KG1 (cell line): Measurements from ENCODE around the gene TOMM20.
"Not testable (repeated sequence)": the region's sequence is repeated elsewhere in the genome, so short reads cannot be mapped to it uniquely, and the experiment has no call there.

Experiments used
- DNase-seq: peaks from one replicate; lab custom pipeline; 2025; lab: John Stamatoyannopoulos, UW

The TOMM20 gene

GRCh38 chr1:235128456-235129328, at the start of gene TOMM20:
Gene TOMM20, minus strand, starts transcription at chr1:235128837. Its CDS starts 122 bp downstream, at chr1:235128715.
- peak; percentile 94 for DNase-seq

GRCh38 chr1:235176486-235176885, 47.8 kb upstream of the TOMM20 start:
- no peak for DNase-seq

DNA sequence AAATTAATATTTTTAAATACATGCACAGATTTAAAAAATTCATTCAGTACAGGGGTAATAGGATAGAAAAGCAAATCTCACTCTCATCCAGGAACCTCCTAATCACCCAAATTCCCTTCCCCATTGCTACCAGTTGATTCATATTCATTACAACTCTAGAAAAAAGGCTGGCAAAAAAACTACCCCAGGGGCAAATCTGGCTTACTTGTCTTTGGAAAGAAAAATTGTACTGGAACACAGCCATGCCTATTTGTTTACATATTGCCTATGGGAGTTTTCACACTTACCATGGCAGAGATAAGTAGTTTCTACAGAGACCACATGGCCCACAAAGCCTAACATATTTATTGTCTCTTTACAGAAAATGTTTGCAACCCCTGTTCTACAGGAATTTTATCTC, 41.3 kb upstream of the TOMM20 start:
- no peak for DNase-seq

- DNase-seq = no peak
Measured at GRCh38 chr1:235168375-235168774, 39.7 kb upstream of the TOMM20 start.

DNA sequence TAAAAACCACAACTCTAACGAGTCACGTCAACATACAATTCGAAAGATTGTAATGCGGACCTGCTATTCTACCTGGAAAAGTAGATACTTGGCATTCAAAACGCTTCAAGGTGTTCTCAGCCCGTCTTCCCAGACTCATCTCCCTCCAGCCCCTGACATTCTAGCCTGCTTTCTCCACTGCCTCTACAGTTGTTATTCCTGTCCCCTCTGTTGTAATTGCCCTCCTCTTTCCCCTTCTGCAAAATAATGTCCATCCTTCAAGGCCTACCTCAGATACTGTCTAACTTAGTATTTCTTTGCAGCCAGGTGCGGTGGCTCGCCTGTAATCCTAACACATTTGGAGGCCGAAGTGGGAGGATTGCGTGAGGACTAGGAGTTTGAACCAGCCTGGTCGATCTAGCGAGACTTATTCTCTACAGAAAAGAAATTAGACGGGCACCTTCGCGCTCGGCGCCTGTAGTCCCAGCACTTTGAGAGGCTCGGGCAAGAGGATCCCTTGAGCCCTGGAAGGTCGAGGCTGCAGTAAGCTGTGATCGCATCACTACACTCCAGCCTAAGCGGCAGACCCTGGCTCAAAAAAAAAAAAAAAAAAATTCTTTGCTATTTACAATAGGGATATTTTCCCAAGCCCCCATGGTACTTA, 33.2 kb upstream of the TOMM20 start:
- peak; percentile 56 for DNase-seq

DNA sequence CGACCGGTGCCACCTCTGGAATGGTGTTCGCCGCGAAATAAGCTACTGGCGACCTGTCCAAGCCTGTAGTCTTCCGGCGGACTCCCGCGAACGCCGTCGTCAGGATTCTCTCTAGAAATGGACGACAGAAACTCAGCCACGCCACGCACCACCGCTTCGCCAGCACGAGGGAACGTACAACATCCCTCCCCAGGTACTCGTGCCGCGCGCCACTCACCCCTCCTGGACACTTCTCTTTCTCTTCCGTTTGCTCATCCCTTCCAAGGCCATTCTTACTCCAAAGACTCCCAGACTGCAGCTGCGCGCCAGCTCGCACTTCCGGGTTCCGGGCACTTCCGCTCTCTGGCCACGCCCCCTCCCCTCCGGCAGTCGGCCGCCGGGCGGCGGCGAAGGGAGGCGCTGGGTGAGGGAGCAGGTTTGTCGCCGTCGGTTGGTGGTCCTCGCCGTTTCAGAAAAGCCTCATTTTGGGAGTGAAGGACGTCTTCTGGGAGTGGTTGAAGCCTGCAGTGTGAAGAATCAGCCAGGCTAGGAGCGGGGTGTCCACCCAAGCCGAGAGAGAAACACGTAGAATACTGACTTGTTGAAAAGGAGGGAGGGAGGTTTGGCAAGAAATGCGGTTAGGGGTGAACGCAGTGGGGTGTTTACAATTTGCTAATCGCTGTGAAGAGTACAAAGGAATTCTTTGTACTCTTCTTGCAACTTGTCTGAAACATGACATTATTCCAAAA, 32.5 kb upstream of the TOMM20 start, which contains the start of gene RBM34:
Gene RBM34, minus strand, starts transcription at position 294 of the 728 bp plus-strand sequence. Its CDS starts 24 bp downstream, at position 270.
- peak; percentile 76 for DNase-seq

- DNase-seq = peak; percentile 70
Measured at GRCh38 chr1:235160383-235160956, 31.8 kb upstream of the TOMM20 start.

- DNase-seq = not testable (repeated sequence)
Measured at GRCh38 chr1:235159930-235160329, 31.3 kb upstream of the TOMM20 start.

DNA sequence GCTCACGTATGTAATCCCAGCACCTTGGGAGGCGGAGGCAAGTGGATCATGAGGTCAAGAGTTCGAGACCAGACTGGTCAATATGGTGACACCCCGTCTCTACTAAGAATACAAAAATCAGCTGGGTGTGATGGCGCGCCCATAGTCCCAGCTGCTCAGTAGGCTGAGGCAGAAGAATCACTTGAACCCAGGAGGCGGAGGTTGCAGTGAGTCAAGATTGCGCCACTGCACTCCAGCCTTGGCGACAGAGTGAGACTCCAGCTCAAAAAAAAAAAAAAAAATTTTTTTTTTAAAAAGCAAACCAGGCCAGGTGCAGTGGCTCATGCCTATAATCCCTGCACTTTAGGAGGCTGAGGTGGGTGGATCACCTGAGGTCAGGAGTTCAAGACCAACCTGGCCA, 30.6 kb upstream of the TOMM20 start:
- DNase-seq = not testable (repeated sequence)

DNA sequence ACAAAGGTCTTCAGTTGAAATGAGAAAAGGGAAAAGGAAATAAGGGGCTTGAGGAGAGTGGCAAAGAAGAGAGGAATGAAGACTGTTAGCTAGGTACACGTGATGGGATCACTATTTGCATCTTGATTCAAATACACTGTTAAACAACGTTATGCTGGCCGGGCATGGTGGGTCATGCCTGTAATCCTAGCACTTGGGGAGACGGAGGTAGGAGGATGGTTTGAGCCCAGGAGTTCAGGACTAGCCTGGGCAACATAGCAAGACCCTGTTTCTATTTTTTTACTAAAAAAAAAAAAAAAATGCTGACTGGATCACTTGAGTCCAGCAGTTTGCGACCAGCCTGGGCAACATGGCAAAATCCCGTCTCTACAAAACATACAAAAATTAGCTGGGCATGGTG, 30.0 kb upstream of the TOMM20 start:
- DNase-seq = no peak

GRCh38 chr1:235157150-235157549, 28.5 kb upstream of the TOMM20 start:
- DNase-seq = no peak

- DNase-seq = no peak
Measured at GRCh38 chr1:235156740-235157139, 28.1 kb upstream of the TOMM20 start.

- no peak for DNase-seq
Measured at GRCh38 chr1:235156265-235156664, 27.6 kb upstream of the TOMM20 start.

- DNase-seq = no peak
Measured at GRCh38 chr1:235152235-235152634, 23.6 kb upstream of the TOMM20 start.

DNA sequence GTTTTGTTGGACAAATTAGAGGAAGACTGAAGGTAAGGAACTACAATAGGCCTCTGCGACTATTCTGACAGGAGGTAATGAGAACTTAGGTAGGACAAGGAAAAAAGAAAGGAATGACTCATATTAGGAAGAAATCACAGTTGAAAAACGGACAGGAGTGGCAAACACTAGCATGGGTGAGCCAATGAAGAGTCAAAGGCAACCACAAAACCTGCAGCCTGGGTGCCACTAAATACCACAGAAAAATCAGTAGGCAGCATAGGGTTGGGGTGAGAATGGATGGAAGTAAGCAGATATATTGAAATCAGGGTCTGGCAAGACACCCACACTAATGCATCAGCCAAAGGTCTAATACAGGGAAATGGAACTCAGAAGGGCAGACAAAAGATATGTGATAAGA, 22.4 kb upstream of the TOMM20 start:
- no peak for DNase-seq

- DNase-seq = no peak
Measured at GRCh38 chr1:235149824-235150223, 21.2 kb upstream of the TOMM20 start.

- DNase-seq = no peak
Measured at GRCh38 chr1:235147269-235147668, 18.6 kb upstream of the TOMM20 start.

DNA sequence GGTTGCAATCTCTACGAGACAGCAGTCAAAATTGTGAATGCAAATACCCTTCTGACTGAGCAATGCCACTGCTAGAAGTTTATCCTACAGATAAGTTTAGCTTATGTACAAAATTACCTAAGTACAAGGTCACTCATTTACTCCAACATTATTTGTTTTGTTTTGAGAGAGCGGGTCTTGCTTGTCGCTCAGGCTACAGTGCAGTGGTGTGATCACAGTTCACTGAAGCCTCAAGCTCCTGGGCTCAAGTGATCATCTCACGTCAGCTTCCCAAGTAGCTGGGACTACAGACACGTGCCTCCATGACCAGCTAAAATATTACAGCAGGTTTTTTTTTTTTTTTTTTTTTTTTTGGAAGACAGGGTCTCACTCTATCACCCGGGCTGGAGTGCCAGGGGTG, 17.0 kb upstream of the TOMM20 start:
- no peak for DNase-seq

GRCh38 chr1:235142991-235143390, 14.4 kb upstream of the TOMM20 start:
- no peak for DNase-seq

DNA sequence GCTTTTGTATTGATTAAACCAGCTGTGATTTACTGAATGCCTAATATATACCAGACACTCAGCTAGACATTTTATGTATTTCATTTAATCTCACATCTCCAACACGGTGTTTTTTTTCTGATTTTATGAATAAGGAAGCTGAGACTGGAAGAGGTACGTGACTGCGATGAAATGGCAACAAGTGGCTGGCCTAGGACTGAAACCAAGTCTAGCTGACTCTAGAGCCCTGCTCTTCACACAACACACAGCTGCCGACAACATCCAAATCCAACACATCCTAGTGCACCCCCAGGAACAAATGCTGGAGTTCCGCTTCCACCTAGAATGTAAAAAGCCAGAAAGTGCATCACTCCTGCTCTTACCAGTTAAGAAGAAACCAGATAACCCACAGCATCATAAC, 10.7 kb upstream of the TOMM20 start:
- no peak for DNase-seq

GRCh38 chr1:235138821-235139220, 10.2 kb upstream of the TOMM20 start:
- DNase-seq = no peak

DNA sequence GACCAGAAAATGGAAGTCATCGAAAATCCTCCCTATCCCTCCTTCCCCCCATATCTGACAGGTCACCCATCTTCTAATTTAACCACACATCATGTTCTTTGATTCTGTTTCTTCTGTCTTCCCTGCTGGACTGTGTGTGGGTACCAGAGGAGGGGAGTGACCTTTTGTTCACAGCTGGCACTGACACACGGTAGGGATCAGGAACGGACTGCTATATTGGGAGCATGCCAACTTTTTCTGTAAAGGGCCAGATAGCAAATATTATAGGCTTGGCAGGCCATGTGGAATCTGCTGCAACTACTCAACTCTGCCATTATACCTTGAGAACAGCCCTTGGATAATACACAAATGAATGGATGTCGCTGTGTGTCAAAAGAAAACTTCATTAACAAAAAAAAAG, 7.5 kb upstream of the TOMM20 start:
- no peak for DNase-seq
